ENCODE measurements around the gene CSNK1D. TPM values are rescaled to one million over a fixed set of nuclear protein-coding genes. Genes with fewer than 3 reads are reported as not detected.

Gene CSNK1D
- total RNA-seq, 1 donor from 2014 or later, result 21.4 TPM

DNA sequence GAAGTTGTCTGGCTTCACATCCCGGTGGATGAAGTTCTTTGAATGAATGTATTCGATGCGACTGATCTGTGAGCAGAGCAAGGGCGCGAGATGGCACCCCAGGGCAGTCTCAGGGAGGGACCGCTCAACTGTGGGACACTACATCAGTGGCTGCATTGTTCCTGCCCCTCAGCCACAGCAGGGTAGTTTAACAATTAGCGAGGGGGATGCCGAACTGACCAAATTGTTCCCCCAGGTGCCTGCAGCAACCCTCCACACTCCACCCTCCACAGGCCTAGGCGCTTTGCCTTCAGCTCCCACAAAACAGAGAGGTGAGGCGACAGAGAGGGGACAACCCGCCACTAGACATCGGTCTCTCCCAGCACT is 20.3 kb downstream of the CSNK1D start:
- Histone ChIP-seq H3K4me3 (ENCODE audit: low read length in 3 of 3) (no peak overlapping the region), H3K9ac (ENCODE audit: low read depth in 1 of 3, low read length in 3 of 3) (no peak overlapping the region), H3K27ac (ENCODE audit: low read depth, low read length) (no peak overlapping the region), H3K9me3 (ENCODE audit: control insufficient read depth in 3 of 3, low read length in 3 of 3) (no peaks in the 10 kb centered on the region), H3K4me1 (ENCODE audit: control insufficient read depth in 3 of 3, insufficient read depth in 3 of 3, low read length in 3 of 3) (peaks cover 0 to 5% (median 4%) of the 10 kb centered on the region in 3 donors), H3K27me3 (ENCODE audit: control insufficient read depth in 3 of 3, insufficient read depth in 3 of 3, low read length in 3 of 3) (no peaks in the 10 kb centered on the region), H3K36me3 (ENCODE audit: control insufficient read depth in 3 of 3, insufficient read depth in 3 of 3, low read length in 3 of 3) (peaks cover 68 to 76% (median 71%) of the 10 kb centered on the region in 3 donors)

GRCh38 chr17:82252511-82253178 is 20.9 kb downstream of the CSNK1D start:
- H3K4me3 ChIP-seq (ENCODE audit: low read length in 3 of 3), result no peak overlapping the region
- H3K36me3 ChIP-seq (ENCODE audit: control insufficient read depth in 3 of 3, insufficient read depth in 3 of 3, low read length in 3 of 3), result peaks cover 71 to 78% (median 76%) of the 10 kb centered on the region in 3 donors
- no peak overlapping the region for H3K9ac ChIP-seq (ENCODE audit: low read depth in 1 of 3, low read length in 3 of 3)
- no peaks in the 10 kb centered on the region for H3K27me3 ChIP-seq (ENCODE audit: control insufficient read depth in 3 of 3, insufficient read depth in 3 of 3, low read length in 3 of 3)
- H3K4me1 ChIP-seq (ENCODE audit: control insufficient read depth in 3 of 3, insufficient read depth in 3 of 3, low read length in 3 of 3), result peaks cover 0 to 9% (median 4%) of the 10 kb centered on the region in 3 donors
- H3K27ac ChIP-seq (ENCODE audit: low read depth, low read length), result no peak overlapping the region
- no peaks in the 10 kb centered on the region for H3K9me3 ChIP-seq (ENCODE audit: control insufficient read depth in 3 of 3, low read length in 3 of 3)

DNA sequence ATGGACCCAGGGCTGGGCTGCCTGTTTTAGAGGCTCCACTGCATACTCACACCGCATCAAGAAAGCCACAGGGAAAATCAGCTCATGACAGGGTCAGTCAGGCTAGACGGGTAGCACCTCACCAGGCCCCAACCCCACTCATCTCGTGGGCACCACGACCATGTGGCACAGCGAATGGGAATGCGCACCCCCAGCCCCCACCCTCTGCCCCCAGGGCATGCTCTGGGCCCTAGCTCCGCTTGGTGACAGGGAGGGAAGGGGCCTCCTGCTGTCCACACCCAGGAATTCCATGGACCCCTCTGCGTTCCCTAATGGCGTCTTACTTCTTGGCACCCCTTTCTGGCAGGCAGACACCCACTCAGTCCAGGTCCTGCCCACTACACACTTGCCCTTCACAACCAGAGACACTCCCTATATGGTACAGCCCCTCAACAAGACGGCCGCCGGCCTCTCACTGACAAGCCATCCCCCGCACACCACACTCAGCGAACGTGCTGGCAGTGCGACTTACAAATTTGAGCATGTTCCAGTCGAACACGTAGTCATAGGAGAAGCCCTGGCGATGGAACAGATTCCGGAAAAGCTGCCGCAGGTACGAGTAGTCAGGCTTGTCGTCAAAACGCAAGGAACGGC is 22.5 kb downstream of the CSNK1D start:
- H3K27me3 ChIP-seq (ENCODE audit: control insufficient read depth in 3 of 3, insufficient read depth in 3 of 3, low read length in 3 of 3), result no peaks in the 10 kb centered on the region
- H3K4me3 ChIP-seq (ENCODE audit: low read length in 3 of 3), result no peak overlapping the region
- no peaks in the 10 kb centered on the region for H3K9me3 ChIP-seq (ENCODE audit: control insufficient read depth in 3 of 3, low read length in 3 of 3)
- H3K27ac ChIP-seq (ENCODE audit: low read depth, low read length), result no peak overlapping the region
- peaks cover 74 to 77% (median 76%) of the 10 kb centered on the region in 3 donors for H3K36me3 ChIP-seq (ENCODE audit: control insufficient read depth in 3 of 3, insufficient read depth in 3 of 3, low read length in 3 of 3)
- peaks cover 16 to 22% (median 17%) of the 10 kb centered on the region in 3 donors for H3K4me1 ChIP-seq (ENCODE audit: control insufficient read depth in 3 of 3, insufficient read depth in 3 of 3, low read length in 3 of 3)
- H3K9ac ChIP-seq (ENCODE audit: low read depth in 1 of 3, low read length in 3 of 3), result no peak overlapping the region

DNA sequence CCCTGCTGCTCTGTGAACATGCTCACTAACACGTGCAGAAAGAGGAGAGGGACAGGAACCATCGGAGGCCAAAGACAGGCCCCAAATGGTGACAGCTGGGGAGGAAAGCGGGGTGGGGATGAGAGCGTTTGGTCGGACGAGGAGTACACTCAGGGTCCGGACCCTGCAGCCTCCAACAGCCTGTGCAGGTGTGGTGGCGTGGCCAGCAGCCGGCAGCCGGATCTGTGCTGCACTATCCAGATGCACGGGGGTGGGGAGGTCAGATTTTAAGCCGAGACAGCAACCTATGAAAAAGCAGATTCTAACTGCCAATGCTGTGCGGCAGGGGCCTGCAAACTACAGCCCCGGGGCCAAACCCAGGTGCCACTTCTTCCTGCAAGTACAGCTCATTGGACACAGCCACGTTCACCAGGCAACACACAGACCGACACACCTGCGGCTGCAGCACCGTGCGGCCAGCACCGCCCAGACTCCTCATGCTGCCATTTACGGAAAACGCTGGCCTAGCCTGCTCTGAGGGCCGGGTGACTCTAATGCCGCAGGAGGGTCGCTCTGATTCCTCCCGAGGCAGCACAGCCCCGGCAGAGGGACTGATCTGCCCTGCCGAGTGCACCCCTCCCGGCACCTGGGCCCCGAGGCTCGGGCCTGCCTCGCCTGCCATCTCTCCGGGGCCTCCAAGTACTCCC is 23.5 kb downstream of the CSNK1D start:
- Histone ChIP-seq H3K4me3 (ENCODE audit: low read length in 3 of 3) (no peak overlapping the region), H3K9me3 (ENCODE audit: control insufficient read depth in 3 of 3, low read length in 3 of 3) (no peaks in the 10 kb centered on the region), H3K36me3 (ENCODE audit: control insufficient read depth in 3 of 3, insufficient read depth in 3 of 3, low read length in 3 of 3) (peaks cover 74 to 78% (median 77%) of the 10 kb centered on the region in 3 donors), H3K4me1 (ENCODE audit: control insufficient read depth in 3 of 3, insufficient read depth in 3 of 3, low read length in 3 of 3) (peaks cover 23 to 28% (median 24%) of the 10 kb centered on the region in 3 donors), H3K27me3 (ENCODE audit: control insufficient read depth in 3 of 3, insufficient read depth in 3 of 3, low read length in 3 of 3) (no peaks in the 10 kb centered on the region), H3K27ac (ENCODE audit: low read depth, low read length) (no peak overlapping the region), H3K9ac (ENCODE audit: low read depth in 1 of 3, low read length in 3 of 3) (peak overlapping the region in 1 of 3 donors; percentile 33)

DNA sequence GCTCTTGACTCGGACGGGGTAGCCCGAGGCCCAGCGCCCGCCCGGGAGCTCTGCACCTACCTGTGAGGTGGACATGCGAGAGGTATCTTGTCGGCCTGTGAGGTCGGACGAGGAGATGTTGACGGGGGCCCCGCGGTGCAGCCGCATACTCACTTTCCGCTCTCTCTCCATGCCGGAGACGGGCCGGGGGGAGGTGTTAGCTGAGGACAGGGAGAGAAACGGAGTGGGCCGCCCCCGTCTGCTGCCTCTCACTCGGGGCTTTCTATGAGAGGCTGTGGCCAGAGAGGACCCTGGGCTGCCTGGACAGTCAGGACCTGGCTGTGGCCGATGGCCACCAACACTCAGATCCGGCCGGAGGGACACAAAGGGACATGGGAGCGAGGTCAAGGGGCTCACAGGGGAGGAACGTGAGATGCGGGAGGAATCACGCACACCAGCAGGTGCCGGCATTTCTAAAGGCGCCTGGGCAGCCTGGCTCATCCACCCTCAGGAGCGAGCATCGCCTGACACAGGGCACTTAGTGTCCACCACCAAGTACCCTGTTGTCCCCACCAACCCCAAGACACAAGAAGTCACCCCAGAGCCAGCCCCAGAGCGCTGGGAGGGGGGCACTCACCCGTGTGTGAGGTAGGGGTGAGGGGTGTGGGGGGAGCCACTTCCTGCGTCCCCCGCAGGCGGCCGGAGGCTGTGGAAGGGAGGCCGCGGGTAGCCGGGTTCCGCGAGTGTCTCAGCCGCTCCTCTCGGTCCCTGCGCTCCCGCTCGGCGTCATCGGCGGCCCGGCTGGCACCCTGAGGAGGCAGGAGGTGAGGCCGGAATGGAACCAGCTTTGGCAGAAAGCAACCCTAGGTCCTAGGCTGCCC is 24.5 kb downstream of the CSNK1D start:
- Histone ChIP-seq H3K9me3 (ENCODE audit: control insufficient read depth in 3 of 3, low read length in 3 of 3) (no peaks in the 10 kb centered on the region), H3K4me1 (ENCODE audit: control insufficient read depth in 3 of 3, insufficient read depth in 3 of 3, low read length in 3 of 3) (peaks cover 23 to 28% (median 24%) of the 10 kb centered on the region in 3 donors), H3K36me3 (ENCODE audit: control insufficient read depth in 3 of 3, insufficient read depth in 3 of 3, low read length in 3 of 3) (peaks cover 84 to 88% (median 87%) of the 10 kb centered on the region in 3 donors), H3K27me3 (ENCODE audit: control insufficient read depth in 3 of 3, insufficient read depth in 3 of 3, low read length in 3 of 3) (no peaks in the 10 kb centered on the region), H3K4me3 (ENCODE audit: low read length in 3 of 3) (no peak overlapping the region), H3K27ac (ENCODE audit: low read depth, low read length) (no peak overlapping the region), H3K9ac (ENCODE audit: low read depth in 1 of 3, low read length in 3 of 3) (no peak overlapping the region)

GRCh38 chr17:82247856-82248671 is 25.4 kb downstream of the CSNK1D start:
- Histone ChIP-seq H3K27me3 (ENCODE audit: control insufficient read depth in 3 of 3, insufficient read depth in 3 of 3, low read length in 3 of 3) (no peaks in the 10 kb centered on the region), H3K9ac (ENCODE audit: low read depth in 1 of 3, low read length in 3 of 3) (peak overlapping the region in 1 of 3 donors; percentile 8), H3K9me3 (ENCODE audit: control insufficient read depth in 3 of 3, low read length in 3 of 3) (no peaks in the 10 kb centered on the region), H3K36me3 (ENCODE audit: control insufficient read depth in 3 of 3, insufficient read depth in 3 of 3, low read length in 3 of 3) (peaks cover 88 to 93% (median 91%) of the 10 kb centered on the region in 3 donors), H3K4me3 (ENCODE audit: low read length in 3 of 3) (no peak overlapping the region), H3K27ac (ENCODE audit: low read depth, low read length) (no peak overlapping the region), H3K4me1 (ENCODE audit: control insufficient read depth in 3 of 3, insufficient read depth in 3 of 3, low read length in 3 of 3) (peaks cover 29 to 38% (median 34%) of the 10 kb centered on the region in 3 donors)

- peaks cover 37 to 45% (median 42%) of the 10 kb centered on the region in 3 donors for H3K4me1 ChIP-seq (ENCODE audit: control insufficient read depth in 3 of 3, insufficient read depth in 3 of 3, low read length in 3 of 3)
Observed at GRCh38 chr17:82247182-82247823, 26.2 kb downstream of the CSNK1D start.

GRCh38 chr17:82246365-82247181 is 26.9 kb downstream of the CSNK1D start:
- Histone ChIP-seq H3K27me3 (ENCODE audit: control insufficient read depth in 3 of 3, insufficient read depth in 3 of 3, low read length in 3 of 3) (no peaks in the 10 kb centered on the region), H3K9me3 (ENCODE audit: control insufficient read depth in 3 of 3, low read length in 3 of 3) (no peaks in the 10 kb centered on the region), H3K9ac (ENCODE audit: low read depth in 1 of 3, low read length in 3 of 3) (peak overlapping the region; percentile 11 to 66 (median 61)), H3K4me3 (ENCODE audit: low read length in 3 of 3) (peak overlapping the region in 1 of 3 donors; percentile 6), H3K27ac (ENCODE audit: low read depth, low read length) (peak overlapping the region; percentile 72), H3K4me1 (ENCODE audit: control insufficient read depth in 3 of 3, insufficient read depth in 3 of 3, low read length in 3 of 3) (peaks cover 43 to 52% (median 49%) of the 10 kb centered on the region in 3 donors), H3K36me3 (ENCODE audit: control insufficient read depth in 3 of 3, insufficient read depth in 3 of 3, low read length in 3 of 3) (peaks cover 73 to 79% (median 79%) of the 10 kb centered on the region in 3 donors)

More at GRCh38 chr17:82247182-82247823, 26.2 kb downstream of the CSNK1D start:
- no peaks in the 10 kb centered on the region for H3K27me3 ChIP-seq (ENCODE audit: control insufficient read depth in 3 of 3, insufficient read depth in 3 of 3, low read length in 3 of 3)
- H3K27ac ChIP-seq (ENCODE audit: low read depth, low read length), result peak overlapping the region; percentile 72
- no peaks in the 10 kb centered on the region for H3K9me3 ChIP-seq (ENCODE audit: control insufficient read depth in 3 of 3, low read length in 3 of 3)
- H3K9ac ChIP-seq (ENCODE audit: low read depth in 1 of 3, low read length in 3 of 3), result peak overlapping the region in 2 of 3 donors; percentile 61 to 66
- peak overlapping the region in 1 of 3 donors; percentile 6 for H3K4me3 ChIP-seq (ENCODE audit: low read length in 3 of 3)
- peaks cover 81 to 85% (median 84%) of the 10 kb centered on the region in 3 donors for H3K36me3 ChIP-seq (ENCODE audit: control insufficient read depth in 3 of 3, insufficient read depth in 3 of 3, low read length in 3 of 3)

Measured in skeletal muscle tissue (tissue), 4 donors.